T-helper 1 cell treated with Interleukin-12 subunit alpha and Interleukin-12 subunit beta and Interleukin-4 antibody, amounts not matched to agents 30 μg/mL and 1 μg/mL, for 36 hours (primary cell): ENCODE results near the gene KRT26.
"Not testable (repeated sequence)": the region's sequence is repeated elsewhere in the genome, so short reads cannot be mapped to it uniquely, and the experiment has no call there.

ENCODE experiments used
- H3K27ac Mint-ChIP-seq: one replicate; pipeline ENCODE4 v1.8.0; 2021; ENCODE audit warnings: mild to moderate bottlenecking, mixed read lengths
- H3K27me3 Mint-ChIP-seq: one replicate; pipeline ENCODE4 v1.8.0; 2021; ENCODE audit warnings: low read depth, mixed read lengths
- H3K36me3 Mint-ChIP-seq: one replicate; pipeline ENCODE4 v1.8.0; 2021; ENCODE audit warnings: low read depth, mixed read lengths
- H3K4me1 Mint-ChIP-seq: one replicate; pipeline ENCODE4 v1.8.0; 2021; ENCODE audit warnings: low read depth, mixed read lengths
- H3K4me3 Mint-ChIP-seq: one replicate; pipeline ENCODE4 v1.8.0; 2021; ENCODE audit warnings: mild to moderate bottlenecking, moderate library complexity, mixed read lengths
- H3K9me3 Mint-ChIP-seq: one replicate; pipeline ENCODE4 v1.8.0; 2021; ENCODE audit warnings: mixed read lengths

The KRT26 gene

GRCh38 chr17:40772101-40772500 is at the start of gene KRT26:
TSS of gene KRT26 (minus strand) at chr17:40772201. CDS start at chr17:40772113, 88 bp downstream.
- no peaks in the 10 kb centered on the region for H3K36me3 Mint-ChIP-seq
- H3K4me3 Mint-ChIP-seq: no peak within 1 kb of the TSS
- H3K27ac Mint-ChIP-seq: no peak within 1 kb of the TSS
- peaks cover 34% of the 10 kb centered on the region for H3K27me3 Mint-ChIP-seq
- no peaks in the 10 kb centered on the region for H3K4me1 Mint-ChIP-seq
- no peaks in the 10 kb centered on the region for H3K9me3 Mint-ChIP-seq

GRCh38 chr17:40821536-40821935 is 49.5 kb upstream of the KRT26 start:
- H3K9me3 Mint-ChIP-seq: peaks cover 26% of the 10 kb centered on the region
- H3K4me1 Mint-ChIP-seq: peaks cover 16% of the 10 kb centered on the region

GRCh38 chr17:40820228-40820838 is 48.3 kb upstream of the KRT26 start:
- Mint-ChIP-seq H3K9me3 (peaks cover 26% of the 10 kb centered on the region), H3K4me1 (peaks cover 16% of the 10 kb centered on the region), H3K4me3 (peak overlapping the region; percentile 62), H3K27ac (peak overlapping the region; percentile 71), H3K27me3 (peaks cover 20% of the 10 kb centered on the region), H3K36me3 (peaks cover 29% of the 10 kb centered on the region)

More at GRCh38 chr17:40821536-40821935, 49.5 kb upstream of the KRT26 start:
- Mint-ChIP-seq H3K36me3 (peaks cover 27% of the 10 kb centered on the region), H3K27me3 (peaks cover 20% of the 10 kb centered on the region), H3K27ac (no peak overlapping the region), H3K4me3 (no peak overlapping the region)

GRCh38 chr17:40819528-40820125 is 47.6 kb upstream of the KRT26 start:
- Mint-ChIP-seq H3K36me3 (peaks cover 29% of the 10 kb centered on the region), H3K9me3 (peaks cover 28% of the 10 kb centered on the region), H3K4me3 (peak overlapping the region; percentile 62), H3K27me3 (peaks cover 22% of the 10 kb centered on the region), H3K4me1 (peaks cover 16% of the 10 kb centered on the region), H3K27ac (peak overlapping the region; percentile 68)

- H3K27me3 Mint-ChIP-seq: peaks cover 25% of the 10 kb centered on the region
- H3K4me3 Mint-ChIP-seq: peak overlapping the region; percentile 85
- peak overlapping the region; percentile 81 for H3K27ac Mint-ChIP-seq
- peaks cover 16% of the 10 kb centered on the region for H3K4me1 Mint-ChIP-seq
- H3K9me3 Mint-ChIP-seq: peaks cover 32% of the 10 kb centered on the region
- peaks cover 29% of the 10 kb centered on the region for H3K36me3 Mint-ChIP-seq
These were observed 46.9 kb upstream of the KRT26 start for GRCh38 chr17:40818733-40819527.

GRCh38 chr17:40818343-40818732 is 46.3 kb upstream of the KRT26 start:
- Mint-ChIP-seq H3K9me3 (peaks cover 36% of the 10 kb centered on the region), H3K4me1 (peaks cover 16% of the 10 kb centered on the region), H3K4me3 (peak overlapping the region; percentile 85), H3K36me3 (peaks cover 29% of the 10 kb centered on the region), H3K27me3 (peaks cover 29% of the 10 kb centered on the region), H3K27ac (peak overlapping the region; percentile 81)

GRCh38 chr17:40817103-40817682 is 45.2 kb upstream of the KRT26 start:
- Mint-ChIP-seq H3K9me3 (peaks cover 36% of the 10 kb centered on the region), H3K36me3 (peaks cover 27% of the 10 kb centered on the region)

GRCh38 chr17:40816569-40816968 is 44.6 kb upstream of the KRT26 start:
- Mint-ChIP-seq H3K27me3 (peaks cover 35% of the 10 kb centered on the region), H3K27ac (no peak overlapping the region), H3K36me3 (peaks cover 25% of the 10 kb centered on the region), H3K4me1 (peaks cover 16% of the 10 kb centered on the region), H3K4me3 (no peak overlapping the region), H3K9me3 (peaks cover 36% of the 10 kb centered on the region)

More at GRCh38 chr17:40817103-40817682, 45.2 kb upstream of the KRT26 start:
- Mint-ChIP-seq H3K27ac (peak overlapping the region; percentile 57), H3K4me3 (peak overlapping the region; percentile 75), H3K27me3 (peaks cover 32% of the 10 kb centered on the region), H3K4me1 (peaks cover 16% of the 10 kb centered on the region)

- Mint-ChIP-seq H3K4me3 (no peak overlapping the region), H3K9me3 (peaks cover 35% of the 10 kb centered on the region), H3K27ac (no peak overlapping the region), H3K36me3 (peaks cover 24% of the 10 kb centered on the region), H3K27me3 (peaks cover 43% of the 10 kb centered on the region), H3K4me1 (peaks cover 15% of the 10 kb centered on the region)
These were observed 43.4 kb upstream of the KRT26 start for GRCh38 chr17:40815381-40815780.

- not testable (repeated sequence) for H3K27ac Mint-ChIP-seq, H3K4me3 Mint-ChIP-seq
- Mint-ChIP-seq H3K9me3 (peaks cover 27% of the 10 kb centered on the region), H3K27me3 (peaks cover 46% of the 10 kb centered on the region), H3K36me3 (peaks cover 19% of the 10 kb centered on the region), H3K4me1 (peaks cover 12% of the 10 kb centered on the region)
These were observed 42.7 kb upstream of the KRT26 start for GRCh38 chr17:40814657-40815056.

- Mint-ChIP-seq H3K36me3 (peaks cover 19% of the 10 kb centered on the region), H3K27ac (no peak overlapping the region), H3K27me3 (peaks cover 54% of the 10 kb centered on the region), H3K4me3 (no peak overlapping the region), H3K4me1 (peaks cover 9% of the 10 kb centered on the region), H3K9me3 (peaks cover 23% of the 10 kb centered on the region)
These were observed 41.8 kb upstream of the KRT26 start for GRCh38 chr17:40813804-40814203.

- H3K4me3 Mint-ChIP-seq: no peak overlapping the region
- H3K36me3 Mint-ChIP-seq: peaks cover 12% of the 10 kb centered on the region
- peaks cover 64% of the 10 kb centered on the region for H3K27me3 Mint-ChIP-seq
- H3K9me3 Mint-ChIP-seq: peaks cover 17% of the 10 kb centered on the region
- no peak overlapping the region for H3K27ac Mint-ChIP-seq
- peaks cover 2% of the 10 kb centered on the region for H3K4me1 Mint-ChIP-seq
These were observed 40.6 kb upstream of the KRT26 start for GRCh38 chr17:40812639-40813038.

- H3K36me3 Mint-ChIP-seq: no peaks in the 10 kb centered on the region
- peaks cover 84% of the 10 kb centered on the region for H3K27me3 Mint-ChIP-seq
- H3K27ac Mint-ChIP-seq: no peak overlapping the region
- no peaks in the 10 kb centered on the region for H3K4me1 Mint-ChIP-seq
- H3K4me3 Mint-ChIP-seq: no peak overlapping the region
- peaks cover 10% of the 10 kb centered on the region for H3K9me3 Mint-ChIP-seq
These were observed 38.5 kb upstream of the KRT26 start for GRCh38 chr17:40810494-40810893.

- H3K4me1 Mint-ChIP-seq: no peaks in the 10 kb centered on the region
- H3K27me3 Mint-ChIP-seq: peaks cover 88% of the 10 kb centered on the region
- H3K27ac Mint-ChIP-seq: no peak overlapping the region
- peaks cover 10% of the 10 kb centered on the region for H3K9me3 Mint-ChIP-seq
- no peaks in the 10 kb centered on the region for H3K36me3 Mint-ChIP-seq
- no peak overlapping the region for H3K4me3 Mint-ChIP-seq
These were observed 37.9 kb upstream of the KRT26 start for GRCh38 chr17:40809721-40810421.
